Testis (tissue), 2 donors: ENCODE data around the gene SPACDR.

Source experiments
- POLR2A ChIP-seq: fragments of 450-650 bp; IDR thresholded peaks from one replicate; pipeline ENCODE4 v1.6.1; 2017; ENCODE audit warnings: antibody characterized with exemption, mild to moderate bottlenecking, moderate library complexity
- TF ChIP-seq, protein P1 (sequence below), 3 experiments: fragments of 450-650 bp in 2 of 3; fragments of 200-600 bp in 1 of 3; sonication (generic) in 1 of 3; IDR thresholded peaks; one replicate each; pipeline ENCODE4 v1.5.1; 2016 to 2019; ENCODE audit warnings: antibody characterized with exemption in 3 of 3, mild to moderate bottlenecking in 2 of 3, moderate library complexity in 1 of 3

DNA sequence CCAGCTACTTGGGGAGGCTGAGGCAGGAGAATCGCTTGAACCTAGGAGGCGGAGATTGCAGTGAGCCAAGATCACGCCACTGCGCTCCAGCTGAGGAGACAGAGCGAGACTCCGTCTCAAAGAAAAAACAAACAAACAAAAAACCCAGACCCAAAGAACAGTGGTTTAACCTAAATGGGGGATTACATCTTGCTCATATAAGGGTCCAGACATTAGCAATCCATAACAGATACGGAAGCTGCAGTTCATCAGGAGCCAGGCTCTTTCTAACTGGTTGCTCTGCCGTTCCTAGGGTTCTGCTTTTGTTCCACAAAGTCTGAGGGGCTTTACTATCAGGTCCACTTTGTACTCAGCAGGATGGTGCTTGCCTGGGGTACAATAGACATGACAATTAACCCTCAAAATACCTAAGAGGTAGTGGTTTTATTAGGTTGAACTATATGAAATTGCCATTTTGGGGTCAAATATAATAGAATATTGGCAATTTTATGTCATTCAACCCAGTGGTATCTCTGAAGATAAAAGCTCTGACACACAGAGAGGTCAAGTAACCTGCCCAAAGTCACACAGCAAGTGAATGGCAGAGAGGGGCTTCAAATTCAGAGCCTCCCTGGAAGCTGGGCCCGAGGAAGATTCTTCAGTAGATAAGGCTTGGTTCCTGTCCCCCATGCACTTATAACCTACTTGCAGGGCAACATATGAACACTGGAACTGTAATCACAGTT is 41.0 kb upstream of the SPACDR start:
- TF ChIP-seq, protein P1, sequence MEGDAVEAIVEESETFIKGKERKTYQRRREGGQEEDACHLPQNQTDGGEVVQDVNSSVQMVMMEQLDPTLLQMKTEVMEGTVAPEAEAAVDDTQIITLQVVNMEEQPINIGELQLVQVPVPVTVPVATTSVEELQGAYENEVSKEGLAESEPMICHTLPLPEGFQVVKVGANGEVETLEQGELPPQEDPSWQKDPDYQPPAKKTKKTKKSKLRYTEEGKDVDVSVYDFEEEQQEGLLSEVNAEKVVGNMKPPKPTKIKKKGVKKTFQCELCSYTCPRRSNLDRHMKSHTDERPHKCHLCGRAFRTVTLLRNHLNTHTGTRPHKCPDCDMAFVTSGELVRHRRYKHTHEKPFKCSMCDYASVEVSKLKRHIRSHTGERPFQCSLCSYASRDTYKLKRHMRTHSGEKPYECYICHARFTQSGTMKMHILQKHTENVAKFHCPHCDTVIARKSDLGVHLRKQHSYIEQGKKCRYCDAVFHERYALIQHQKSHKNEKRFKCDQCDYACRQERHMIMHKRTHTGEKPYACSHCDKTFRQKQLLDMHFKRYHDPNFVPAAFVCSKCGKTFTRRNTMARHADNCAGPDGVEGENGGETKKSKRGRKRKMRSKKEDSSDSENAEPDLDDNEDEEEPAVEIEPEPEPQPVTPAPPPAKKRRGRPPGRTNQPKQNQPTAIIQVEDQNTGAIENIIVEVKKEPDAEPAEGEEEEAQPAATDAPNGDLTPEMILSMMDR (IDR thresholded peaks at IDR 0.05), result no peak
- no peak for TF ChIP-seq POLR2A
